Panc1 (cell line): Measurements from ENCODE around the gene CACNA1D. TPM values are rescaled to one million over a fixed set of nuclear protein-coding genes. Genes with fewer than 3 reads are reported as not detected.

Experiments
- ATAC-seq: fragments of 200-7000 bp; cut with Tn5 transposase; 2 replicates; pipeline ENCODE4 v1.9.1; 2020; ENCODE audit warnings: mild to moderate bottlenecking, moderate library complexity
- BruUV-seq: library from RNA; stranded (reverse); fragments of 400-500 nt; replicated peaks from 2 replicates; lab custom pipeline; 2021; lab: Mats Ljungman, UMichigan
- CTCF ChIA-PET: fragments of 300-600 bp; sonication (Branson Sonifier 250); formaldehyde crosslinking; loops from one replicate; lab custom pipeline; 2022; ENCODE audit warnings: antibody characterized with exemption; lab: Charles Lee
- POLR2A ChIA-PET: fragments of 300-600 bp; sonication (Branson Sonifier 250); formaldehyde crosslinking; loops from one replicate; lab custom pipeline; 2022; ENCODE audit warnings: antibody characterized with exemption; lab: Charles Lee
- DNase-seq: peaks from one replicate; pipeline ENCODE4 v3.0.0-alpha.2; 2010; ENCODE audit warnings: low read depth, low spot score
- H3K27ac ChIP-seq: 2 replicates; pipeline ENCODE4 v1.5.1; 2011; ENCODE audit warnings: mild to moderate bottlenecking, low read length, inconsistent platforms
- H3K27me3 ChIP-seq: fragments of 200-500 bp; sonication (Bioruptor generic); 2 replicates; pipeline ENCODE4 v1.6.0; 2014; ENCODE audit warnings: low read length, inconsistent platforms; ENCODE audit not compliant: control insufficient read depth, insufficient read depth
- H3K36me3 ChIP-seq: fragments of 200-500 bp; sonication (Bioruptor generic); 2 replicates; pipeline ENCODE4 v1.5.1; 2014; ENCODE audit warnings: inconsistent platforms, mild to moderate bottlenecking, low read length, moderate library complexity; ENCODE audit not compliant: control insufficient read depth, insufficient read depth
- H3K4me1 ChIP-seq: 2 replicates; pipeline ENCODE4 v1.5.1; 2011; ENCODE audit warnings: inconsistent platforms, mild to moderate bottlenecking, low read length, moderate library complexity; ENCODE audit not compliant: control insufficient read depth, insufficient read depth
- H3K4me3 ChIP-seq, 2 experiments: 2 replicates each; pipeline ENCODE4 v1.5.1; 2011 to 2012; ENCODE audit warnings: low read depth in 2 of 2, low read length in 2 of 2, mild to moderate bottlenecking in 2 of 2, inconsistent platforms in 1 of 2, moderate library complexity in 1 of 2
- H3K9me3 ChIP-seq: fragments of 200-500 bp; sonication (Bioruptor generic); 2 replicates; pipeline ENCODE4 v1.5.1; 2014; ENCODE audit warnings: low read depth, mild to moderate bottlenecking, inconsistent platforms, low read length, moderate library complexity; ENCODE audit not compliant: control insufficient read depth, insufficient read depth
- POLR2AphosphoS5 ChIP-seq: IDR thresholded peaks from 2 replicates; pipeline ENCODE4 v1.6.1; 2012; ENCODE audit warnings: mild to moderate bottlenecking, low read depth, low read length, moderate library complexity
- SIN3A ChIP-seq: IDR thresholded peaks from 2 replicates; pipeline ENCODE4 v1.6.1; 2012; ENCODE audit warnings: low read depth, mild to moderate bottlenecking, low read length, moderate library complexity, borderline replicate concordance; ENCODE audit not compliant: insufficient read depth
- TCF7L2 ChIP-seq: IDR thresholded peaks from 2 replicates; pipeline ENCODE4 v1.6.1; 2011; ENCODE audit warnings: mild to moderate bottlenecking, low read depth, low read length, inconsistent platforms
- in situ Hi-C: cut with HindIII; loops from 2 replicates; pipeline ENCODE4 v1.10.0; 2016; ENCODE audit warnings: low sequenced_read_pairs, low pct_unique_long_range_greater_than_20kb
- intact Hi-C: fragments of 100-400 bp; cut with micrococcal nuclease; formaldehyde crosslinking; loops from one replicate; pipeline ENCODE4 v1.10.0; 2022; ENCODE audit not compliant: unreplicated experiment
- total RNA-seq: library from RNA; stranded (reverse); gene quantifications from one replicate; pipeline ENCODE4 v1.2.1, GENCODE V29; 2021; ENCODE audit not compliant: unreplicated experiment
- TF ChIP-seq, protein P1 (sequence below), 2 experiments: IDR thresholded peaks; 2 replicates each; pipeline ENCODE4 v1.6.1; 2011 to 2012; ENCODE audit warnings: low read depth in 2 of 2, control low read depth in 1 of 2, low read length in 1 of 2, mild to moderate bottlenecking in 1 of 2, moderate library complexity in 1 of 2; ENCODE audit not compliant: insufficient read depth in 1 of 2
- TF ChIP-seq, protein P2 (sequence below): fragments of 450-650 bp; IDR thresholded peaks from 2 replicates; pipeline ENCODE4 v1.5.1; 2017; ENCODE audit warnings: mild to moderate bottlenecking

CACNA1D gene
- total RNA-seq, 1 experiment from 2014 or later, result 23.0 TPM

DNA sequence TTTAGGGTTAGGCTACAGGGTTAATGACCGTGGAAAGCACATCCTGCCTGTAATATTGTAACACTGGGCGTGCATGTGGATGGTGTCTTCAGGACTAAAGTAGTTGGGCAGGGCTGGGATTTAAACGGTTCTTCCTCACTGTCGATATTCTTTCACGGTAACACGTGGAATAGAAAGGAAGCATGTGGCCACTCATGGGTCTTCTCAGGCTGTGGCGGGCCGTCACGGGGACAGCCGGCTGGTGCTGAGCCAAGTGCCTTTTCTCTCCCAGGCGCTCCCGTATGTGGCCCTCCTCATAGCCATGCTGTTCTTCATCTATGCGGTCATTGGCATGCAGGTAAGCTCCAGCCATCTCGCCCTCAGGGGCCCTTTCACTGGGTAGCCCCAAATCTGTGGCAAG lies 278.2 kb downstream of the CACNA1D start:
- CTCF ChIA-PET, result no interaction called here
- POLR2A ChIA-PET, result no interaction called here
- intact Hi-C loops, result no loop called here
- H3K36me3 ChIP-seq, result no peaks in the 10 kb centered on the region
- in situ Hi-C loops, result no loop called here
- no peaks in the 10 kb centered on the region for H3K27me3 ChIP-seq
- H3K9me3 ChIP-seq, result no peaks in the 10 kb centered on the region
- ATAC-seq (no peak), DNase-seq (no peak)
- no peaks in the 10 kb centered on the region for H3K4me1 ChIP-seq
- no peak overlapping the region for H3K4me3 ChIP-seq
- TF ChIP-seq TCF7L2 (no peak), POLR2AphosphoS5 (no peak), SIN3A (no peak)
- TF ChIP-seq, protein P1, sequence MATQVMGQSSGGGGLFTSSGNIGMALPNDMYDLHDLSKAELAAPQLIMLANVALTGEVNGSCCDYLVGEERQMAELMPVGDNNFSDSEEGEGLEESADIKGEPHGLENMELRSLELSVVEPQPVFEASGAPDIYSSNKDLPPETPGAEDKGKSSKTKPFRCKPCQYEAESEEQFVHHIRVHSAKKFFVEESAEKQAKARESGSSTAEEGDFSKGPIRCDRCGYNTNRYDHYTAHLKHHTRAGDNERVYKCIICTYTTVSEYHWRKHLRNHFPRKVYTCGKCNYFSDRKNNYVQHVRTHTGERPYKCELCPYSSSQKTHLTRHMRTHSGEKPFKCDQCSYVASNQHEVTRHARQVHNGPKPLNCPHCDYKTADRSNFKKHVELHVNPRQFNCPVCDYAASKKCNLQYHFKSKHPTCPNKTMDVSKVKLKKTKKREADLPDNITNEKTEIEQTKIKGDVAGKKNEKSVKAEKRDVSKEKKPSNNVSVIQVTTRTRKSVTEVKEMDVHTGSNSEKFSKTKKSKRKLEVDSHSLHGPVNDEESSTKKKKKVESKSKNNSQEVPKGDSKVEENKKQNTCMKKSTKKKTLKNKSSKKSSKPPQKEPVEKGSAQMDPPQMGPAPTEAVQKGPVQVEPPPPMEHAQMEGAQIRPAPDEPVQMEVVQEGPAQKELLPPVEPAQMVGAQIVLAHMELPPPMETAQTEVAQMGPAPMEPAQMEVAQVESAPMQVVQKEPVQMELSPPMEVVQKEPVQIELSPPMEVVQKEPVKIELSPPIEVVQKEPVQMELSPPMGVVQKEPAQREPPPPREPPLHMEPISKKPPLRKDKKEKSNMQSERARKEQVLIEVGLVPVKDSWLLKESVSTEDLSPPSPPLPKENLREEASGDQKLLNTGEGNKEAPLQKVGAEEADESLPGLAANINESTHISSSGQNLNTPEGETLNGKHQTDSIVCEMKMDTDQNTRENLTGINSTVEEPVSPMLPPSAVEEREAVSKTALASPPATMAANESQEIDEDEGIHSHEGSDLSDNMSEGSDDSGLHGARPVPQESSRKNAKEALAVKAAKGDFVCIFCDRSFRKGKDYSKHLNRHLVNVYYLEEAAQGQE (IDR thresholded peaks at IDR 0.05; ENCODE audit: insufficient read depth in 1 of 2, low read depth in 2 of 2, low read length in 1 of 2), result no peak
- TF ChIP-seq, protein P2, sequence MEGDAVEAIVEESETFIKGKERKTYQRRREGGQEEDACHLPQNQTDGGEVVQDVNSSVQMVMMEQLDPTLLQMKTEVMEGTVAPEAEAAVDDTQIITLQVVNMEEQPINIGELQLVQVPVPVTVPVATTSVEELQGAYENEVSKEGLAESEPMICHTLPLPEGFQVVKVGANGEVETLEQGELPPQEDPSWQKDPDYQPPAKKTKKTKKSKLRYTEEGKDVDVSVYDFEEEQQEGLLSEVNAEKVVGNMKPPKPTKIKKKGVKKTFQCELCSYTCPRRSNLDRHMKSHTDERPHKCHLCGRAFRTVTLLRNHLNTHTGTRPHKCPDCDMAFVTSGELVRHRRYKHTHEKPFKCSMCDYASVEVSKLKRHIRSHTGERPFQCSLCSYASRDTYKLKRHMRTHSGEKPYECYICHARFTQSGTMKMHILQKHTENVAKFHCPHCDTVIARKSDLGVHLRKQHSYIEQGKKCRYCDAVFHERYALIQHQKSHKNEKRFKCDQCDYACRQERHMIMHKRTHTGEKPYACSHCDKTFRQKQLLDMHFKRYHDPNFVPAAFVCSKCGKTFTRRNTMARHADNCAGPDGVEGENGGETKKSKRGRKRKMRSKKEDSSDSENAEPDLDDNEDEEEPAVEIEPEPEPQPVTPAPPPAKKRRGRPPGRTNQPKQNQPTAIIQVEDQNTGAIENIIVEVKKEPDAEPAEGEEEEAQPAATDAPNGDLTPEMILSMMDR, result no peak
- no peak overlapping the region for H3K27ac ChIP-seq
- no TSS peak for BruUV-seq

DNA sequence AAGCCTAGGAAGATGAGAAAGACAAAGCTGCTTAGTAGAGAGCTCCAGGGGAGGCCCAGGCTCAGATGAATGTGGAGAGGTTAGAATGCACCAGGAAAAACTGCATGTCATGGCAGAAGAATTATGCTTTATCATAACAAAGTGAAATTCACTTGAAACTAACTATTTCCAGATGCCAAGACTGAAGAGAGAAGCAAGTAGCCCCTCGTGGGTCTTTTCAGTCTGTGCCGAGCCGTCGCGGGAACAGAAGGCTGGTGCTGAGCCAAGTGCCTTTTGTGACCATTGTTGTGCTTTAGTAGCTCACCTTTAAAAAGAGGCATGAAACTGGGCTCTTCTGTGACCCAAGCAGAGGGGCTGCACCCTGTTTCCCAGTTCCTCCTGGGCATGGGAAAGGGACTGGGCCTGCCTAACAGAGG lies 278.6 kb downstream of the CACNA1D start:
- BruUV-seq, result no TSS peak
- in situ Hi-C loops, result no loop called here
- no peak for ATAC-seq
- H3K9me3 ChIP-seq, result no peaks in the 10 kb centered on the region
- TF ChIP-seq, protein P1 (IDR thresholded peaks at IDR 0.05; ENCODE audit: insufficient read depth in 1 of 2, low read depth in 2 of 2, low read length in 1 of 2), result no peak
- no peak for TF ChIP-seq TCF7L2
- TF ChIP-seq, protein P2, result no peak
- TF ChIP-seq SIN3A, result no peak
- TF ChIP-seq POLR2AphosphoS5, result no peak
- H3K4me1 ChIP-seq, result no peaks in the 10 kb centered on the region
- H3K4me3 ChIP-seq, result no peak overlapping the region
- H3K27ac ChIP-seq, result no peak overlapping the region
- DNase-seq, result no peak
- ChIA-PET POLR2A (no interaction called here), CTCF (no interaction called here)
- H3K36me3 ChIP-seq, result no peaks in the 10 kb centered on the region
- intact Hi-C loops, result no loop called here
- H3K27me3 ChIP-seq, result no peaks in the 10 kb centered on the region
